CD4-positive, alpha-beta T cell treated with Interleukin-6 for 4 hours (primary cell): Measurements from ENCODE around the gene OR4C15.

ENCODE experiments used
- DNase-seq: peaks from one replicate; pipeline ENCODE4 v3.0.0-alpha.2; 2020; ENCODE audit warnings: mixed read lengths

The OR4C15 gene

GRCh38 chr11:55554169-55554568 lies at the start of gene OR4C15:
TSS of gene OR4C15 (plus strand) at chr11:55554469. CDS start at chr11:55554469, 0 bp downstream.
- no peak for DNase-seq

DNA sequence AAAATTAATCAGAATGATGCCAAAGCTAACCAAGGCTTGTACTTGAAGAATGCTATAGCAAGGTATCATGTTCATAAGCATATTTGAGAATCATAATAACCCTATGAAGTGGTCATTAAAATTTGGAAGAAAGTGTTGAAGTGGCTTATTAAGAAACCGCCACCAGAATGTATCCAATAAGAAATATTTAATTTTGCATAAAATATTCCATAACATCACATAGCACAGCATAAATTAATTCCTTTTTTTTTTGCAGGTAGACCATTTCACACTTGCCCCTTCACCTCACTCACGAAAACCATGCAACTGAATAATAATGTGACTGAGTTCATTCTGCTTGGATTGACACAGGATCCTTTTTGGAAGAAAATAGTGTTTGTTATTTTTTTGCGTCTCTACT lies 17.6 kb downstream of the OR4C15 start, which contains the start of gene OR4C16:
OR4C16 (plus strand) TSS at position 301 of the 400 bp plus-strand sequence; CDS start at position 301, 0 bp downstream.
- no peak for DNase-seq

- DNase-seq, result no peak
These were observed 18.3 kb downstream of the OR4C15 start for GRCh38 chr11:55572548-55572947.
